CD14-positive monocyte (primary cell): ENCODE results near the gene LCE5A. TPM values are rescaled to one million over a fixed set of nuclear protein-coding genes. Genes with fewer than 3 reads are reported as not detected.

ENCODE experiments used
- DNase-seq, 3 donors: peaks; one replicate each; pipeline ENCODE4 v3.0.0-alpha.2; 2011 to 2022
- H2AFZ ChIP-seq: 2 replicates; pipeline ENCODE4 v1.6.0; 2012; ENCODE audit warnings: mild to moderate bottlenecking, low read depth, low read length, inconsistent platforms; ENCODE audit not compliant: insufficient read depth, poor library complexity, severe bottlenecking
- H3K27ac ChIP-seq, 2 donors: 1 replicate in 1 of 2; 2 replicates in 1 of 2; pipeline ENCODE4 v1.5.1; 2012 to 2013; ENCODE audit warnings: low read length in 2 of 2, control low read depth in 1 of 2, inconsistent platforms in 1 of 2, low read depth in 1 of 2, mild to moderate bottlenecking in 1 of 2
- H3K27me3 ChIP-seq, 2 donors: one replicate each; pipeline versions ENCODE4 v1.6.0 to v1.6.1; 2011 to 2013; ENCODE audit warnings: low read length in 2 of 2; ENCODE audit not compliant: control insufficient read depth in 2 of 2, insufficient read depth in 2 of 2
- H3K36me3 ChIP-seq, 2 donors: replicated peaks in 1 of 2; 1 replicate in 1 of 2; 2 replicates in 1 of 2; pipeline versions ENCODE4 v1.5.1 to v1.6.1; 2012 to 2013; ENCODE audit warnings: low read length in 2 of 2, control low read depth in 1 of 2, inconsistent platforms in 1 of 2, mild to moderate bottlenecking in 1 of 2; ENCODE audit not compliant: insufficient read depth in 2 of 2, control insufficient read depth in 1 of 2
- H3K4me1 ChIP-seq, 2 donors: 1 replicate in 1 of 2; 2 replicates in 1 of 2; pipeline versions ENCODE4 v1.5.1 to v1.6.1; 2012 to 2013; ENCODE audit warnings: low read length in 2 of 2, control low read depth in 1 of 2, inconsistent platforms in 1 of 2, mild to moderate bottlenecking in 1 of 2, moderate library complexity in 1 of 2; ENCODE audit not compliant: insufficient read depth in 2 of 2, control insufficient read depth in 1 of 2
- H3K4me2 ChIP-seq: replicated peaks from 2 replicates; pipeline ENCODE3; 2012; ENCODE audit warnings: low read length, moderate library complexity, mild to moderate bottlenecking; ENCODE audit not compliant: poor library complexity, severe bottlenecking; ENCODE audit errors: extremely low read depth
- H3K4me3 ChIP-seq, 3 experiments: fragments of 200-600 bp in 1 of 3; sonication (generic) in 1 of 3; replicated peaks in 1 of 3; 1 replicate in 2 of 3; 2 replicates in 1 of 3; pipeline ENCODE4 v1.5.1; 2011 to 2013; ENCODE audit warnings: low read length in 3 of 3, mild to moderate bottlenecking in 3 of 3, control low read depth in 2 of 3, low read depth in 2 of 3, inconsistent platforms in 1 of 3, moderate library complexity in 1 of 3
- H3K79me2 ChIP-seq: 2 replicates; pipeline ENCODE4 v1.6.0; 2012; ENCODE audit warnings: mild to moderate bottlenecking, control low read depth, inconsistent platforms, low read length, moderate library complexity; ENCODE audit not compliant: insufficient read depth
- H3K9ac ChIP-seq: 2 replicates; pipeline ENCODE4 v1.6.0; 2017; ENCODE audit warnings: low read length, mild to moderate bottlenecking; ENCODE audit not compliant: insufficient read depth, poor library complexity, severe bottlenecking
- H3K9me3 ChIP-seq, 2 donors: replicated peaks in 1 of 2; 1 replicate in 1 of 2; 2 replicates in 1 of 2; pipeline versions ENCODE4 v1.5.1 to v1.6.1; 2012 to 2013; ENCODE audit warnings: low read length in 2 of 2, control low read depth in 1 of 2; ENCODE audit not compliant: control insufficient read depth in 1 of 2, insufficient read depth in 1 of 2
- H4K20me1 ChIP-seq: 2 replicates; pipeline ENCODE4 v1.6.0; 2012; ENCODE audit warnings: mild to moderate bottlenecking, low read length, control low read depth, moderate library complexity; ENCODE audit not compliant: insufficient read depth
- H3K27ac Mint-ChIP-seq, 7 donors: one replicate each; pipeline ENCODE4 v1.8.0; 2020; ENCODE audit warnings: mild to moderate bottlenecking in 7 of 7, mixed read lengths in 7 of 7, moderate library complexity in 6 of 7, inconsistent platforms in 2 of 7
- H3K27me3 Mint-ChIP-seq, 3 donors: one replicate each; pipeline ENCODE4 v1.8.0; 2021 to 2022; ENCODE audit warnings: low read depth in 3 of 3, mild to moderate bottlenecking in 3 of 3, mixed read lengths in 3 of 3, moderate library complexity in 3 of 3, inconsistent platforms in 1 of 3
- H3K36me3 Mint-ChIP-seq, 2 donors: one replicate each; pipeline ENCODE4 v1.8.0; 2020; ENCODE audit warnings: mixed read lengths in 2 of 2, inconsistent platforms in 1 of 2, mild to moderate bottlenecking in 1 of 2
- H3K4me1 Mint-ChIP-seq: one replicate; pipeline ENCODE4 v1.8.0; 2020; ENCODE audit warnings: mild to moderate bottlenecking, mixed read lengths
- H3K4me3 Mint-ChIP-seq, 2 donors: one replicate each; pipeline ENCODE4 v1.8.0; 2020; ENCODE audit warnings: mild to moderate bottlenecking in 2 of 2, mixed read lengths in 2 of 2, moderate library complexity in 1 of 2
- H3K9me3 Mint-ChIP-seq, 7 donors: one replicate each; pipeline ENCODE4 v1.8.0; 2020 to 2022; ENCODE audit warnings: mixed read lengths in 7 of 7, mild to moderate bottlenecking in 6 of 7, moderate library complexity in 6 of 7, inconsistent platforms in 2 of 7
- CTCF ChIP-seq: fragments of 200-600 bp; IDR thresholded peaks from one replicate; pipeline ENCODE4 v1.8.0; 2022; ENCODE audit warnings: antibody characterized with exemption, mild to moderate bottlenecking
- WGBS: methylation state at CpG from one replicate; pipeline ENCODE4 v1.1.5; 2013; ENCODE audit warnings: missing lambda C conversion rate; ENCODE audit not compliant: insufficient coverage; 5-methylcytosine and 5-hydroxymethylcytosine counted together
- intact Hi-C, 2 donors: fragments of 100-400 bp; cut with micrococcal nuclease; formaldehyde crosslinking; loops; one replicate each; pipeline versions ENCODE4 v1.15.0 to v1.15.1; 2023
- polyA plus RNA-seq, 3 donors: library from polyadenylated mRNA; depleted of rRNA in 1 of 3; unstranded in 2 of 3; stranded (reverse) in 1 of 3; fragments of 300-500 nt in 2 of 3; fragments of >200 nt in 1 of 3; fragmentation: Illumina TruSeq in 2 of 3; gene quantifications; 1 replicate in 2 of 3; 2 replicates in 1 of 3; pipeline ENCODE4 v1.2.3, GENCODE V29; 2012 to 2021

The LCE5A gene
- polyA plus RNA-seq, 3 donors, result not detected

GRCh38 chr1:152473887-152474537, 36.6 kb upstream of the LCE5A start:
- no peak overlapping the region for H2AFZ ChIP-seq
- H3K4me1 Mint-ChIP-seq, result no peaks in the 10 kb centered on the region
- H3K4me3 Mint-ChIP-seq, result no peak overlapping the region
- no peaks in the 10 kb centered on the region for H4K20me1 ChIP-seq
- H3K9me3 ChIP-seq, result peaks cover 41 to 49% of the 10 kb centered on the region in 2 donors
- no peaks in the 10 kb centered on the region for H3K36me3 ChIP-seq
- H3K36me3 Mint-ChIP-seq, result no peaks in the 10 kb centered on the region
- no peaks in the 10 kb centered on the region for H3K79me2 ChIP-seq
- no peak for TF ChIP-seq CTCF
- no peak overlapping the region for H3K27ac Mint-ChIP-seq
- intact Hi-C loops, result no loop called here
- no peak overlapping the region for H3K27ac ChIP-seq
- 93% methylated on average over 1 of the region's 4 CpGs for WGBS
- no peak overlapping the region for H3K4me2 ChIP-seq
- H3K9ac ChIP-seq, result no peak overlapping the region
- H3K4me1 ChIP-seq, result no peaks in the 10 kb centered on the region
- peaks cover 42 to 59% (median 51%) of the 10 kb centered on the region in 7 donors for H3K9me3 Mint-ChIP-seq
- peaks cover 0 to 6% of the 10 kb centered on the region in 2 donors for H3K27me3 ChIP-seq
- H3K4me3 ChIP-seq, result no peak overlapping the region
- DNase-seq, result no peak
- H3K27me3 Mint-ChIP-seq, result no peaks in the 10 kb centered on the region

DNA sequence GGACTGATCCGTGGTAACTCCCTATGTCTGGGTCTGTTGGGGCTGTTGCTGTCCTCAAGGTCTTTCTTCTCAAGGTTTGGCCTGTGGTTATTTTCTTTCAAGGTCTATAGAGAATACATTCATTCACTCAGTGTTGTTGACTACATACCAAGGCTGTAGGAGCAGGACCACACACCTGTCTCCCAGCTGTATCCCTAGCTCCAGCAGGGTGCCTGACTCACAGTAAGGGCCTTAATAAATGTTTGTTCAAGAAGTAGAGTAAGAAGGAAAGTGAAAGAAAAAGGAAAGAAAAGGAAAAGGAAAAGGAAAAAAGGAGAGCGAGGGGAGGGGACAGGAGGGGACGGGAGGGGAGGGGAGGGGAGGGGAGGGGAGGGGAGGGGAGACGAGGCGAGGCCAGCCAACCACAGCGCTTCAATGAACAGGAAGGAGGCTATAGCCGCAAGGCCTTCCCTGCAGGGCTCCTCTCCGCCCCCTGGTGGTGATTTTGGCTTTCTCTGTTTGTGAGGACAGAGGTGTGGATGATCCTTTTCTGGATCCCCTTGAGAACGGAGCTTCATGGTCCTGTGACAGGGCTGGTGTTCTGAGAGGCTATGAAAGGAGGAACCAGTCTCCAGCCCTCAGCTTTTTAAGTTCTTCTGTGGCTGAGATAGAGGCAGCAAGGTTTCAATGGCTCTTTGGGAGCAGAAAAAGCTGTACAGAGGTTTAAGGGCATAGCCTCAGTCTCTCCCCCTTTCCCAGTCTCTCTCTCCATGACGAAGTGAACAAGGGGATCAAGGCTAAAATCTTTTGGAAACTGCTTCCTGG, 30.6 kb upstream of the LCE5A start:
- no peak overlapping the region for H2AFZ ChIP-seq
- peak; percentile 3 to 28 (median 12) for DNase-seq
- H3K79me2 ChIP-seq, result no peaks in the 10 kb centered on the region
- Mint-ChIP-seq H3K36me3 (no peaks in the 10 kb centered on the region), H3K27me3 (no peaks in the 10 kb centered on the region), H3K27ac (no peak overlapping the region), H3K4me1 (peaks cover 3% of the 10 kb centered on the region), H3K9me3 (peaks cover 33 to 47% (median 41%) of the 10 kb centered on the region in 7 donors), H3K4me3 (peak overlapping the region in 1 of 2 donors; percentile 33)
- no peaks in the 10 kb centered on the region for H4K20me1 ChIP-seq
- H3K9ac ChIP-seq, result no peak overlapping the region
- H3K4me2 ChIP-seq, result no peak overlapping the region
- 35% methylated on average over 3 of the region's 10 CpGs for WGBS
- peaks cover 36 to 41% of the 10 kb centered on the region in 2 donors for H3K9me3 ChIP-seq
- TF ChIP-seq CTCF, result peak; percentile 51
- H3K27ac ChIP-seq, result no peak overlapping the region
- intact Hi-C loops, result no loop called here
- no peak overlapping the region for H3K4me3 ChIP-seq
- no peaks in the 10 kb centered on the region for H3K4me1 ChIP-seq
- no peaks in the 10 kb centered on the region for H3K27me3 ChIP-seq
- H3K36me3 ChIP-seq, result no peaks in the 10 kb centered on the region
